Fibroblast of skin of back (primary cell): Measurements from ENCODE around the gene CYREN.
A peak's percentile ranks its signal among the peaks of the same experiment; 100 is the strongest.
"Not testable (repeated sequence)": the region's sequence is repeated elsewhere in the genome, so short reads cannot be mapped to it uniquely, and the experiment has no call there.

ENCODE experiments used
- DNase-seq: peaks from one replicate; pipeline ENCODE4 v3.0.0-alpha.2; 2013

CYREN gene

DNA sequence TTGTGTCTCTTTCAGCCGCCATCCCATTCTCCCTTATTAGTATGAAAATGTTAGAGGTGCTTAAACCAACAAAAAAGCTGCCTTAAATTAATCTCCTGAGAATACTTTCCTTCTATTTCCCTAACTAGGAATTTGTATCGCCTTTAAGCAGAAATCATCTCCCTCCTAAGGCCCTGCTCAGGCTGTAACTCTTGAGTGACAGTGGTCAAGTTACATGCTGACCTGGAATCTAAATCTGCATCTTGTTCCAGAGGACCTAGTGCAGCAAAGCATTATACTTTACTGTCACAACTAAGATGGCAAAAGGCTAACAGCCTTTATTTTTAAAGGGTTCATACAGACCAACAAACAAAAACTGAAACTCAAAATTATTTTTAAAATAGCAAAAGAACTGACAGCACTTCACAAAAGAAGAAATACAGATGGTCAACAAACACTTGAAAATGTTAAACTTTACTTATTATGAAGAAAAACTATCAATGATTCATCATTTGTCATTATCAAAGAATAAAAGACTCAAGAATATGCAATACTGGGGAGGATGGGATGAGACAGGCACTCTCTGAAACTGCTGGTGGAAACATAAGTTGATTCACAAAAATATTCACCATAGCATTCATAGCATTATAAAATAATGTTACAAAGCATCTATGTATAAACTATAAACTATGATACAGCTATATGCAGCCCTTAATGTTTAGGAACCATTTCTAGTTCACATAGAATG is 11.0 kb downstream of the CYREN start:
- DNase-seq: no peak

DNA sequence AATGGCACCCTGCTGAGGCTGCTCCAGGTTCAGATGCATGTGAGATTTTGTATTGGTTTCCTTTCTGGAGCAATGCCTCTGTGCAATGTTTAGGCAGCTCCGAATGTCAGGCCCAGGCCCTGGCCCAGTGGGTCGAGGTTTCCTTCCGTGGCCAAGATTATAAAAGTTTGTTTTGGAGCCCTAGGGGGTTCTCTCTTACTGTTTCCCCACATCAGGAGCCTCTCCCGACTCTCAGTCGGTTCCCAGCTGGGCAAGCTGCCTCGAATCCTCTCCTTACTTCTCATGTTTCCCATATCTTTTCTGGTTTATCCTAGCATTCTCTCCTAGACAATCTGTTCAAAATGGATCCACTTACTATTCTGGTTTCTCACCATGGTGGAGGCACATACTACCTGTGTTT is 11.6 kb downstream of the CYREN start:
- DNase-seq: no peak

DNA sequence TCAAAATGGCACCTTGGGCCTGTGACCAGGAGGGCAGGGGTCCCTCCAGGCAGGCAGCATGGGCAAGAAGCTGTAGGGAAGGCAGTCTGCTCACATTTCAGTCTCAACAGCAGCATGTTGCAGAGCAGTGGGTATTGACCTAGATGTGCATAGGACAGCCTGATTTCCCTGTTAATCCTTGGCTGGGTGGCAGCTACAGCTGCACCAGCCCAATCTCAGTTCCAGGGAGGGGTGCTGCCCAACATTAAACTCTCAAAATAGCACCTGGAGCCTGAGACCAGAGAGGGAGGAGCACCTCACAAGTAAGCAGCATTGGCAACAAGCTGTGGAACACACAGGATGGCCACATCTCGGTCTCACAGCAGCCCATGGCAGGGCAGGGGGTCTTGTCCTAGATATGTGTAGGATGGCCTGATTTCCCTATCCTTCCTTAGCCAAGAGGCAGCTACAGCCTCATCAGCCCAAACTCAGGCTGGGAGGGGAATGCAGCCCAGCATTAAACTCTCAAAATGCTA is 12.3 kb downstream of the CYREN start:
- no peak for DNase-seq

- no peak for DNase-seq
Observed at GRCh38 chr7:135156290-135156689, 14.2 kb downstream of the CYREN start.

DNA sequence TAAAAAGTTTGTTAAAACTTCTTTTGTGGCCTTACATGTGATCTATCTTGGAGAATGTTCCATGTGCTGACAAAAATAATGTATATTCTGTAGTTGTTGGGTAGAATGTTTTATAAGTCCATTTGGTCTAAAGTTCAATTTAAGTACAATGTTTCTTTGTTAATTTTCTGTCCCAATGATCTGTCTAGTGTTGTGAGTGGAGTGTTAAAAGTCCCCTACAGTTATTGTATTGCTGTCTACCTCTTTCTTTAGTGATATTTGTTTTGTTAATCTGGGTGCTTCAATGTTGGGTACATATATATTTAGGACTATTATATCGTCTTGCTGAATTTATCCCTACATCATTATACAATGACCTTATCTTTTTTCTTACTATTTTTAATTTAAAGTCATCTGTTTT is 15.8 kb downstream of the CYREN start:
- no peak for DNase-seq

- no peak for DNase-seq
Observed at GRCh38 chr7:135152442-135152841, 18.1 kb downstream of the CYREN start.

- DNase-seq: no peak
Observed at GRCh38 chr7:135151533-135151932, 19.0 kb downstream of the CYREN start.

DNA sequence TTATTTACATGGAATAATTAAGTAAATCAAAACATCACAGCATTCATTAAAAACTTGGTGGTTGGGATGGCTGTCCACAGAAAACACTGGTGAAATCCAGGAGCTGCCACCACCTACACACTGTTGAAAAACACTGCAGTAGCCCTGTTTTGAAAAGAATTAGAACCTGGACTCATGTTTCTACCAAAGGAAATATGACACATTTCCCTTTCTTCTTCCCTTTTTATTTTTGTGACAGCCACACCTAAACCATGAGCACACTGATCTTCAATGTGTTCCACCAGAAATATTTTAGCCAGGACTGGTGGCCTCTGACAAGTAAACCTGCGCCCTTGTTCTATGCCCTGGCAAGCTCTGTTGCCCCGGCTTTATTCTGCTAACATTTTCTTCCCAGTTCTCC is 19.4 kb downstream of the CYREN start:
- no peak for DNase-seq

DNA sequence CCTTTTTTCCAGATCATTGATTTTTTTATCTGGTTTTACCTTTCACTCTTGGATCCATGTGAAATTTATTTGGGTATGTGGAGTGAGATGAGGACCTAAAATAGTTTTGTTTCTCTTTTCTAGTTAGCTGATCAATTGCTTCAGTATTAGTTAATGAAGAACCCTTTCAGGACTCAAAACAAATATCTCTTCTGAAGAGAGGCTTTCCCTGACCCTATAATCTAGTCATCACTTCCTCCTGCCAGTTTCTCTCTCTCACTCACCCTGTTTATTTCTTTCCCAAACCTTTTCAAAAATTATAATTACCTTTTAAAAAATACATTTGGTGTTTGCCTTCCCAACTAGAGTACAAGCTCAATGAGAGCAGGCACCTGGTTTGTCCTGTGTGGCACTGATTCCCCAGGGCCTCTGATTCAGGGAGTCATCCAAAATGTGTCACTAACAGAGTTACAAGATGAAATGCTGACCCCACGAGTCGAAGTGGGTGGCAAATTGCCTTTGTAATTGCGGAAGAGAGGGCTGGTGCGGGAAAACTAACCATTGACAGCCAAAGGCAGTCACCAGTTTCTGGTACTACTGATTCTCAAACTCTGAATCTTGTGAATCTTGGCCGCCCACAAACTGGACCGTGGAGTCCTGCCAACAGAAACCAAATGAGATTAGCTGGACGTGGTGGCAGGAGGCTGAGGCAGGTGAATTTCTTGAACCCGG is 20.3 kb downstream of the CYREN start:
- DNase-seq: no peak

- DNase-seq: no peak
Observed at GRCh38 chr7:135147899-135148721, 22.4 kb downstream of the CYREN start, which contains the start of gene TMEM140. Gene TMEM140 (plus strand): TSS chr7:135148072. CDS start chr7:135164442, 16,370 bp downstream.

- no peak for DNase-seq
Observed at GRCh38 chr7:135147341-135147898, 23.1 kb downstream of the CYREN start.

DNA sequence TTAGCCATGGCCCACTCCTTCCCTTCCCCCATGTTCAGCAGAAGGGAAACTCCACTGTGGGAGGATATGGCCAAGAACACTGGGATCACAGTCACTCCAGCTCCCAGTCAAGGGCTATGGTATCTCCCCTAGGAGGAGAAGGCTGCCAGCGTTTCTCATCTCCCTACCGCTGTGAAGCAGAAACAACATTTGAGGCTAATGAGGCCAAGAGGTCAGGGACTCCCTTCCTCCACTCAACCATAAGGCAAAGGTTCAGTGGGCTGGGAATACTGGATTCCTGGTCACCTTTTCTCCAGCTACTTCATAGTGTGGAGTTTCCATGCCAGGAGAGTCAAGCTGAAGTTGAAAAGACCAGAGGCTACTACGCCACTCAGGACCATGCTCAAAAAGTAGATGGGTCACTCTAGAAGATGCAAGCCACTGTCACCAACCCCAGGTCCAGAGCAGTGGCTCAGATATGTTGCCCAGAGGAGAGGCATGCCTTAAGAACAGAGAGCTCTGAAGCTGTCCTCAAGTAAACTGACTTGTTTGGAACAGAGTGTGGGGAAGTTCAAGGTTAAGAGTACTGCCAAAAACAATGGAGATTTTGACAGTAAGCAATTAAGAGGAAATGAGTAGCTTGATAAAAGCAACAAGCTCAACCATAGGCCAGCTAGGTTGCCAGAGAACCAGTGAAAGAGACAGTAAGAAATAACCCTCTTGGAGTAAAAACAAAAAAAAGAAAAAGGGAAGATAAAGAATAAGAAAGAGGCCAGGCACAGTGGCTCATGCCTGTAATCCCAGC is 26.4 kb downstream of the CYREN start:
- DNase-seq: no peak

- DNase-seq: no peak
Observed at GRCh38 chr7:135129579-135129978, 40.9 kb downstream of the CYREN start.

GRCh38 chr7:135128931-135129330 is 41.6 kb downstream of the CYREN start:
- DNase-seq: no peak

- not testable (repeated sequence) for DNase-seq
Observed at GRCh38 chr7:135124631-135125030, 45.9 kb downstream of the CYREN start.

DNA sequence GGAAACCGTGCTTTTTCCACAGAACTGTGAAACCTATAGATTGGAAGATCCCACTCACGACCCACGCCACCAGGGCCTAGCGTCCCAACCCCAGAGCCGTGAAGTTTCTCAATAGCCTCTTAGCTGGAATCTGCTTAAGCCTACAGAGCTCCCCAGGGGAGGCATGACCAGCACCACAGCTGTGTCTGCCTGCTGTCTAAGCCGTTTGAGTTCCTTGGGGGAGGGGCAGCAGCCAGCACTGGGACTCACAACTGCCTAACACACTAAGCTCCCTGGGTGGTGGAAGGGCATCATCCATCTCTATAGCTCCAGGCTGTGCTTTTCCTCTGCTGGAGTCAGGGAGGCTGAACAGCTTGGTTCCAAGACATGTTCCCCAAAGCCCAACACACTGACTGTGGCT is 48.6 kb downstream of the CYREN start:
- DNase-seq: peak; percentile 7

GRCh38 chr7:135117096-135117495 is 53.4 kb downstream of the CYREN start:
- no peak for DNase-seq
